ENCODE results near the gene RTN4R. TPM values are rescaled to one million over a fixed set of nuclear protein-coding genes. Genes with fewer than 3 reads are reported as not detected.

RTN4R gene
- total RNA-seq, 1 experiment from 2014 or later = 11.1 TPM

DNA sequence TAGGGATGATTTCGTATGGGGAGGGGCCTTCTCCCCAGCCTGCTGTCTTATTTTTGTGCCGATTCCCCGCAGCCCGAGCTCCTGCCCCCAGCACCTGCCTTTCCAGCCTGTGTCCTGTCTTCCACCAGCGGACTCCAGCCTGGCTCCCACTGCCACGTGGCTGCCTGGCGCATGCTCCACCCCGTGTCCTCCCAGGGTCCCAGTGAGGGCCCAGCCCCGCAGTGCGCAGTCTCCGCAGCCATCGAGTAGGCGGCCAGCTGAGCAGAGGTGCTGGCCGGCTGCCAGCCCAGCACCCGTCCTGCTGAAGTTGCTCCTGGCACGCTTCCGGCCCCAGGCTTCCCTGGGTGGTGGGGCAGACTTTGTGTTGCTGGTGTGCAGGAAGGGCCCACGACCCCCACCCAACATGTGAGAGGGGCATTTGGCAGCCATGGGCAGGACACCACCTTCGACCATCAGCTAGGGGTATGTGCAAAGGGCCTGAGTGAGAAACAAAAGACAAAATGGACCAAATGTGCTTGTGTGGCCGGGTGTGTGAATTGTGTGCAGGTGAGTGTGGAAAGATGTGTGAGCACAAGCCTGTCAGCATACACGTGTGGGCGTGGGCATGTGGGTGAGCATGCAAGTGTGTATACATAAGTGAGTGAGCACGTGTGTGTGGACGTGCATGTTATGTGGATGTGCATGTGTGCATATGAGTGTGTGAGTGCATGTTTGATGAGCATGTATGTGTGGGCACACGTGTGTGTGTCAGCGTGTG, 55.9 kb downstream of the RTN4R start:
- Mint-ChIP-seq H3K27ac (ENCODE audit: unreplicated experiment) (no peak overlapping the region), H3K4me3 (ENCODE audit: unreplicated experiment) (no peak overlapping the region), H3K27me3 (ENCODE audit: insufficient read depth, unreplicated experiment) (no peaks in the 10 kb centered on the region), H3K9me3 (ENCODE audit: unreplicated experiment) (no peaks in the 10 kb centered on the region), H3K36me3 (ENCODE audit: insufficient read depth, unreplicated experiment) (no peaks in the 10 kb centered on the region), H3K4me1 (ENCODE audit: low read depth, unreplicated experiment) (no peaks in the 10 kb centered on the region)
- BruUV-seq (replicated peaks) = no TSS peak
- no peak overlapping the region for H3K4me3 ChIP-seq (ENCODE audit: low read depth, low read length)
- DNase-seq = no peak
- CTCF ChIA-PET = interaction anchor here (0.6 kb wide), 1 partner anchor 705 kb away, joined by 3 read pairs; the partner anchor contains the start of gene CRKL
- POLR2A ChIA-PET = no interaction called here
- H3K27me3 ChIP-seq (replicated peaks; ENCODE audit: control insufficient read depth, insufficient read depth, low read length) = no peaks in the 10 kb centered on the region
- peaks cover under 1% of the 10 kb centered on the region; the same call in 1 of the 2 replicates for H3K4me1 ChIP-seq
- no peaks in the 10 kb centered on the region for H3K36me3 ChIP-seq (ENCODE audit: control insufficient read depth, insufficient read depth, low read length)
- intact Hi-C loops (cut with micrococcal nuclease; ENCODE audit: unreplicated experiment) = no loop called here
- TF ChIP-seq, protein P1, sequence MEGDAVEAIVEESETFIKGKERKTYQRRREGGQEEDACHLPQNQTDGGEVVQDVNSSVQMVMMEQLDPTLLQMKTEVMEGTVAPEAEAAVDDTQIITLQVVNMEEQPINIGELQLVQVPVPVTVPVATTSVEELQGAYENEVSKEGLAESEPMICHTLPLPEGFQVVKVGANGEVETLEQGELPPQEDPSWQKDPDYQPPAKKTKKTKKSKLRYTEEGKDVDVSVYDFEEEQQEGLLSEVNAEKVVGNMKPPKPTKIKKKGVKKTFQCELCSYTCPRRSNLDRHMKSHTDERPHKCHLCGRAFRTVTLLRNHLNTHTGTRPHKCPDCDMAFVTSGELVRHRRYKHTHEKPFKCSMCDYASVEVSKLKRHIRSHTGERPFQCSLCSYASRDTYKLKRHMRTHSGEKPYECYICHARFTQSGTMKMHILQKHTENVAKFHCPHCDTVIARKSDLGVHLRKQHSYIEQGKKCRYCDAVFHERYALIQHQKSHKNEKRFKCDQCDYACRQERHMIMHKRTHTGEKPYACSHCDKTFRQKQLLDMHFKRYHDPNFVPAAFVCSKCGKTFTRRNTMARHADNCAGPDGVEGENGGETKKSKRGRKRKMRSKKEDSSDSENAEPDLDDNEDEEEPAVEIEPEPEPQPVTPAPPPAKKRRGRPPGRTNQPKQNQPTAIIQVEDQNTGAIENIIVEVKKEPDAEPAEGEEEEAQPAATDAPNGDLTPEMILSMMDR (IDR thresholded peaks at IDR 0.05; ENCODE audit: insufficient read depth in 1 of 2, low read depth in 1 of 2, low read length in 1 of 2, severe bottlenecking in 1 of 2, unreplicated experiment in 1 of 2) = no peak
- H3K9me3 ChIP-seq = no peaks in the 10 kb centered on the region

DNA sequence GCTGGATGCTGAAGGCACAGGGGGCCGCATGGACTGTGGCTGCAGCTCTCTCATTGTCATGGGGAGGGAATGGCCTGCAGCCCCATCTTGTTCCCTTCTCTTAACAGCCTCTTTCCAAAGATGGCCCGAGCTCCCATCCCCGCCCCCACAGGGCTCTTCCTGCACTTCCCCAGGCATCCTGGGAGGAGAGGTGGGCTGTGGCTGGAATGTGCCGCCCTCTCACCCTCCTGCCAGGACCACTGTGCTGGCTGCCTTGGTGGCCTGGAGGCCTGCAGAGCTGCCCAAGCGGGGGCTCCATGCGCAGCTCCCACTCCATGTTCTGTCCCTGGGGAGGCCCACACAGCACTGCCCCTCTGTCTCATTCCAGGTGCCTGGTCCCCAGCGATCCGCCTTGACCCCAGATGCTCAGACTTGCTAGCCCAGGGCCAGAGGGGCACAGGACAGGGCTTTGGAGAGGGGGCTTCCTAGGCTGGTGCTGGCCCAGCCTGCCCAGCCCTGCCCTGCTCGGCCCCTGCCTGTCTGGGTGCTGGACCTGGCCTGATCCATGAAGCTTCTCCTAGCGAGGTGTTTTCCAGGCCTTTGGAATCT, 56.6 kb downstream of the RTN4R start:
- H3K9me3 ChIP-seq = no peaks in the 10 kb centered on the region
- Mint-ChIP-seq H3K9me3 (ENCODE audit: unreplicated experiment) (no peaks in the 10 kb centered on the region), H3K27ac (ENCODE audit: unreplicated experiment) (no peak overlapping the region), H3K36me3 (ENCODE audit: insufficient read depth, unreplicated experiment) (no peaks in the 10 kb centered on the region), H3K4me3 (ENCODE audit: unreplicated experiment) (no peak overlapping the region), H3K27me3 (ENCODE audit: insufficient read depth, unreplicated experiment) (no peaks in the 10 kb centered on the region), H3K4me1 (ENCODE audit: low read depth, unreplicated experiment) (no peaks in the 10 kb centered on the region)
- ChIA-PET CTCF (interaction anchor here (0.6 kb wide), 1 partner anchor 706 kb away, joined by 3 read pairs; the partner anchor contains the start of gene CRKL), POLR2A (no interaction called here)
- BruUV-seq (replicated peaks) = no TSS peak
- TF ChIP-seq, protein P1 (IDR thresholded peaks at IDR 0.05; ENCODE audit: insufficient read depth in 1 of 2, low read depth in 1 of 2, low read length in 1 of 2, severe bottlenecking in 1 of 2, unreplicated experiment in 1 of 2) = no peak
- DNase-seq = no peak
- peaks cover 7% of the 10 kb centered on the region; the same call in 1 of the 2 replicates for H3K4me1 ChIP-seq
- no peak overlapping the region for H3K4me3 ChIP-seq (ENCODE audit: low read depth, low read length)
- no peaks in the 10 kb centered on the region for H3K27me3 ChIP-seq (replicated peaks; ENCODE audit: control insufficient read depth, insufficient read depth, low read length)
- no peaks in the 10 kb centered on the region for H3K36me3 ChIP-seq (ENCODE audit: control insufficient read depth, insufficient read depth, low read length)
- intact Hi-C loops (cut with micrococcal nuclease; ENCODE audit: unreplicated experiment) = no loop called here

DNA sequence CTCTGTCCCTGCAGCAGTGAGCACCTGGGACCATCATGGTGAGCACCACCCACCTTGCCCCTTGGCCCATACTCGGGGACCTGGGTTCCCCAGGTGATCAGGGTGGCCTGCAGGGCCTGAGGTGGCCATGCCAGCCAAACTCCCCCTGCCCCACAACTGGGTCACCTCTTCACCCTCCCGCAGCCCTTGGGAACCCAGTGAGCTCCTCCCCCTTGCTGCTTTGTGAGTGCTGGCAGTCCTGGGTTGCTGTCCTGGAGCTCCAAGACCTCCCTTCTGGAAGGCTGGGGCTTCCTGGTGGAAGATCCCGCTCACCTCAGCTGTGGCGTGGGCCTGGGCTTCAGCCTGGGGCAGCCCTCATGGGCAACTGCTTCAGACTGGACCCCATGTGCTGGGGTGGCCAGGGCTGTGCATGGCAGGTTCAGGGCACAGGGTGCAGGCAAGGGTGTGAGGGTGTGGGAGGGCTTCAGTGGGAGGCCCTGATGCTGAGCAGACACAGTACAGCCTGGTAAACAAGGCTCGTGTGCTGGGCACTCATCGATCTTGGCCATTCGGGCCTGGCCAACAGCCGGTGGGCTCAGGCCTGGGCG, 57.6 kb downstream of the RTN4R start:
- Mint-ChIP-seq H3K4me1 (ENCODE audit: low read depth, unreplicated experiment) (no peaks in the 10 kb centered on the region), H3K4me3 (ENCODE audit: unreplicated experiment) (no peak overlapping the region), H3K27ac (ENCODE audit: unreplicated experiment) (no peak overlapping the region), H3K27me3 (ENCODE audit: insufficient read depth, unreplicated experiment) (no peaks in the 10 kb centered on the region), H3K9me3 (ENCODE audit: unreplicated experiment) (no peaks in the 10 kb centered on the region), H3K36me3 (ENCODE audit: insufficient read depth, unreplicated experiment) (no peaks in the 10 kb centered on the region)
- POLR2A ChIA-PET = no interaction called here
- TF ChIP-seq, protein P1 (IDR thresholded peaks at IDR 0.05; ENCODE audit: insufficient read depth in 1 of 2, low read depth in 1 of 2, low read length in 1 of 2, severe bottlenecking in 1 of 2, unreplicated experiment in 1 of 2) = no peak
- DNase-seq = no peak
- Histone ChIP-seq H3K4me3 (ENCODE audit: low read depth, low read length) (no peak overlapping the region), H3K9me3 (no peaks in the 10 kb centered on the region), H3K4me1 (peaks cover 17% of the 10 kb centered on the region), H3K36me3 (ENCODE audit: control insufficient read depth, insufficient read depth, low read length) (no peaks in the 10 kb centered on the region), H3K27me3 (replicated peaks; ENCODE audit: control insufficient read depth, insufficient read depth, low read length) (no peaks in the 10 kb centered on the region)
- intact Hi-C loops (cut with micrococcal nuclease; ENCODE audit: unreplicated experiment) = no loop called here
- no TSS peak for BruUV-seq (replicated peaks)
- CTCF ChIA-PET = no interaction called here

Data from Caco-2 (cell line).